ENCODE results near the gene PLAAT1. TPM values are rescaled to one million over a fixed set of nuclear protein-coding genes. Genes with fewer than 3 reads are reported as not detected.

PLAAT1 gene
- total RNA-seq, 1 experiment from 2014 or later, result not detected

Other genes with a start within 250 kb of the PLAAT1 start
- gene ATP13A5, start 137.5 kb downstream of the PLAAT1 start, total RNA-seq (2014; rRNA removed), result not detected in 2 replicates